GM21825 (cell line): ENCODE measurements around the gene GABBR2.

Experiments used
- ATAC-seq: cut with Tn5 transposase; IDR thresholded peaks from one replicate; pipeline ENCODE4 v1.9.1; 2021; ENCODE audit warnings: mild to moderate bottlenecking, moderate library complexity; ENCODE audit not compliant: unreplicated experiment

GABBR2 gene

DNA sequence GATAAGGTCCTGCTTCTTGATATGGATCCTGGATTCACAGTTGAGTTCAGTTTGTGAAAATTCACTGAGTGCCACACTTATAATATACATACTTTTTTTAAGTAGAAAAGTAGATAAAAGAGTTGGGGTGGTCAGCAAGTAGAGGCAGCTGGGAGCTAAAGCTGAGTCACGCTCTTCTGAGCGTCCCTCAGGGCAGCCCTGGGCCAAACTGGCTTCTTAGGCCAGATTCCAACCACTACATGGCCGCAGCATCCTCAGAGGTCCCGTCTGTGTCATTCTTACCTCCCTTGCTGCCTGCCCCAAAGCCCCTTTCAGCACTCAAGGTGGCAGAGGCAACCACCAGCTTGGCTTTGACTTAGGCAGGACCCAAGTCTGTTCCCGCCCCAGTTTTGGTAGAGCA lies 329.9 kb downstream of the GABBR2 start:
- no peak for ATAC-seq

- ATAC-seq, result no peak
Measured at GRCh38 chr9:98378206-98378780, 330.4 kb downstream of the GABBR2 start.

DNA sequence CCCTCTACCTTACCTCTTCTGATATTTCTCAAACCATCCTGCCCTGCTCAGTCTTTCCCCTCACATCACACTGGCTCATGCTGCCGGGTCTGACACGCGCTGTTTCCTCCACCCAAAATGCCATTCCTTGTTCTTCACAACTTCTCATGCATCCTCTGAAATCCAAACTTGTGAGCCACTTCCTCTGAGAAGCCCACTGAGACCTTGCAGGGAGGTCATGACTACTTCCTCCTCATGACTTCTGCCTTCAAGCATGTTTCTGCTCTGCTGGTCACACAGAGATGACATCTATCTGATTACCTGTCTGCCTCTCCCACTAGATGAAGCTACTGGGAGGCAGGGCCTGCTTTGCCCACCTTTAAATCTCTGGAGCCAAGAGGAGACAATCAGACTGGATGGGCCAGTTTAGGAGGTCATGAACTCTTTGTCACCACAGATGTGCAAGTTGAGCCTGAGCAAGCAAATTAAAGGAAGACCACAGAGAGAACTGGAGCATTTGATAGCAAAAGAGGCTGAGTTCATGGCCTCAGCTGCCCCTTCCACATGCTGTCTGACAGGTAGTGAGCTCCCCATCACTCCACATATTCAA lies 333.5 kb downstream of the GABBR2 start:
- ATAC-seq, result no peak

DNA sequence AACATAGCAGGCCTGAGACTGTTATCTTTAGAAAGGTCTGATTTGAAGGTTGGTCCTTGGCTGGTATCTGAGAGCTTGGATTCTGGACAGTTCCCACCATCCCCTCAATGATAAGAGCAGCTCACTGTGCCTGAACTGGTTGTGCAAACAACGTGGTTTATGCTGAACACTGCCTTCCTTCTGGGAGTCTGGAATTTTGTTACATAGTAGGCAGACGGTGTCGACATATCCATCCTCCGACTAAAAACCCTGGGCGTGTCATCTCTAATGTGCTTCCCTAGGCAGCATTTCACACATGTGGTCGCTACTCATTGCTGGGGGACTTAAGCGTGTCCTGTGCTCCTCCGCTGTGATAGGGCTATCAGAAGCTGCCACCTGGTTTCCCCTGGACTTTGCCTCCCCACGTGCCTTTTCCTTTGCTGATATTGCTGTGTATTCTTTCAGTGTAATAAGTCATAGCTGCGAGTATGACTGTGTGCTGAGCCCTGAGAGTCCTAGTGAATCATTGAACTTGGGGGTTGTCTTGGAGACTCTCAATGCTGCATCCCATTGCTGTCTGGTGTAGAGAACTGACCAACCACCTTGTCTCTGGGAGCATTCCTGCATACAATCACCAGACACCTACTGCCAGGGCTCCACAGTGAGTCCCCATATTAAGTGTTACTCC lies 334.2 kb downstream of the GABBR2 start:
- no peak for ATAC-seq

- ATAC-seq, result no peak
Measured at GRCh38 chr9:98373609-98374008, 335.1 kb downstream of the GABBR2 start.

DNA sequence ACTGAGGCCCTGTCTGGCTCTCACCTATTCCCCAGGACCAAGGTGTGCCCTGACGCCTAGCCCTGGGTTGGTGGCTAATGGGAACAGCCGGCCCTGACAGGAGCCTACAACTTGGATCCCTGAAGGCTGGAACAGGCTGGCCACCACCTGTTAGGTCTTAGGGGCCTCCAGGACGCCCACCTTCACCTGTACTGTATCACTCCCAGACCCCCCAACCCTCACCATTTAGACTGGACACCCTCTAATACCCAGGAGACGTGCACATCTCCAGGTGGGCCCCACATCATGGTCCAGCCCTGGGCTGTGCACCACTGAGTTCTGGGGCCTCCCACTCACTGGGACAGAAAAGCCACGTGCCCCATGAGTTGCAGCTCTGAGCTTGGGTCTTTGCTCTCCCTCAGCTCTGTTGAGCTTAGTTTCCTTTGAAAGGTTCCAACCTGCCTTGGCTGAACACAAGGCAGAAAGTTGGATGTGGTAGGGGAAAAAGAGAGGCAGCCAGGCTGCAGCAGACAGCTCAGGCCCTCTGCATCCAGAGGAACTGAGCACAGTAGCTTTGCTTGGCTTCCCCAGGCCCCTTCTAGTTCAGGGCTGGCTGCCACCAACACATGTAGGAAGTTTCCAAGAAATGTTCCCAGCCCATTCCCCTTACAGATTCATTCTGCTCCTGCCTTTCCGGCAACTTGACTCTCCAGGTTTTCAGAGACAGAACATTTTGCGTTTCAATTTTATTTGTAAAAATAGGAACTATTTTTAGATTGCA lies 336.5 kb downstream of the GABBR2 start:
- ATAC-seq, result no peak

DNA sequence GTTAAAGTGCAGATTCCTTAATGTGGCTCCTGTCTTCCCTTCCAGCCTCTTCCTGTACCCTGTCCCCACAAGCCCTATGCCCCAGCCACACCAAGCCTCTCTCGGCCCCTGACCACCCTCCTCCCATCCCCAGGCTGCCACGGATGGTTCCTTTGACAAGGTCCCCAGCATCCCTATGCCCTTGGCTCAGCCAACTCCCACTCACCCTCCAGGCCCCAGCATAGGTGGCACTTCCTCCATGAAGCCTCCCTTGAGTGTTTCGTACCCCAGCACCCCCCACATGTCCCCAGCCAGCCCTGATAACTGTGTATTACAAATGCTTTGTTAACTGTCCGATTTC lies 337.8 kb downstream of the GABBR2 start:
- ATAC-seq, result no peak

DNA sequence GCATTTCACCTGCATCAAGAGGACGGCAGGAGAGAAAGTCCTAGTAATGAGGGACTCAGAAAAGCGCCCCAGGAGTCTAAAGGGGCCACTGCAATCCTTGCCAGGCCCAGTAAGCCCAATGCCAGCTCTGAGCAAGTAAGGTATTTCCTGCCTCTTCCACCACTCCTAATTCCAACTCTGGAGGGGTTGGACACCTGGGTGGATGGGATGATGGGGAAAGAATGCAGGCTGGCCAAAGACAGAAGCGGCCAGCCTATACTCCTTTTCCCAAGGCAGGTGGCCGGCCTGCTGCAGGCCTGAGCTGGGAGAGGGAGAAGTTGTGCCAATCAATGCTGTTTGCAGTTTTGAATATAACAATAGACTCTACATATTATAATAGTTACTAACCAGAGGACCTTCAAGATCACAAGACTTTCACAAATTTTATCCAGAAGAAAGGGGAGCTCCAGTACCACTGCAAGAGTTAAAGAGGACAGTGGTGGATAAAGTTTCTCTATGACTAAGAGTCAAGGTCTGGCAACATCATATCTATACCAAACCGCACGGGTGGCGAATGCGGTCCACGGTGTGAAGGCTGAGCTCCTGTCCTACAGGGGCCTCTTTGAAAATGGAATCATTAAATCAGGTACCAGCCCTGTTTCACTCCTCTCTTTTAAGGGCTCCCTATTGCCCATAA lies 338.3 kb downstream of the GABBR2 start:
- ATAC-seq, result no peak

DNA sequence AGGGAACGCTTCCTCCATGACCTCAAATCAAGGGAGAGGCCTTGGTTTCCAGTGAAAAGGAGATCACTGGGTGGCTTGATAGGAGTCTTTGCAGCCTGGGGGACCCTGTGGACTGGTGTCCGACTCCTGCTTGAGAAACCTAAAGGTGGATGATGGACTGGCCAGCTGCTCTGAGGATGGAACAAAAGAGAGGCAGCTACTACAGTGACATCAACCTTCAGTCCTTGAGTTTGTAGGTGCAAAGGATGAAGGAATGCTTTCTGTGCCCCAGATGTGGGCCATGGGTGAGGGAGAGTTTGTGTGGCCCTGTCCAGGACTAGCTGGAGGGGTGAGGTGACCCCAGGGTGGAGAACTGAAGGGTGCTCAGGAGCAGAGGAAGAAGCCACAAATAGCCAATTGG lies 338.8 kb downstream of the GABBR2 start:
- no peak for ATAC-seq

DNA sequence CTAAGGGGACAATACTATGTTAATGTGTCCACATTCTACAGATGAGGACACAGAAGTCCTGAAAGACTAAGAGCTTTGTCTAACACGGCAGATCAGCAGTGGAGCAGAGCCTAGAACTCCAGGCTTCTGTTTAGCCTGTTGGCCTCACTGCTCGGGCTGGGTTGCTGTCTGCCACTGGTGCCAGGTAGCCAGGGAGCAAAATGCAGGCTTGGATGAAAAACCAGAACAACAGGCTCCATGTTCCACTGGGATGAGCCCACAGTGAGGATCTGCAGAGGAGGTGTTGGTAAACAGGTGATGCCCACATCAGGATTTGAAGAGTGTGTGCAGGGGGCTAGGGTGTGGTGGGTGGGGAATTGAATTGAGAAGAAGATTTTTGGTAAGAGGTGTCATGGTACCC lies 339.3 kb downstream of the GABBR2 start:
- no peak for ATAC-seq

- ATAC-seq, result no peak
Measured at GRCh38 chr9:98369066-98369425, 339.7 kb downstream of the GABBR2 start.

DNA sequence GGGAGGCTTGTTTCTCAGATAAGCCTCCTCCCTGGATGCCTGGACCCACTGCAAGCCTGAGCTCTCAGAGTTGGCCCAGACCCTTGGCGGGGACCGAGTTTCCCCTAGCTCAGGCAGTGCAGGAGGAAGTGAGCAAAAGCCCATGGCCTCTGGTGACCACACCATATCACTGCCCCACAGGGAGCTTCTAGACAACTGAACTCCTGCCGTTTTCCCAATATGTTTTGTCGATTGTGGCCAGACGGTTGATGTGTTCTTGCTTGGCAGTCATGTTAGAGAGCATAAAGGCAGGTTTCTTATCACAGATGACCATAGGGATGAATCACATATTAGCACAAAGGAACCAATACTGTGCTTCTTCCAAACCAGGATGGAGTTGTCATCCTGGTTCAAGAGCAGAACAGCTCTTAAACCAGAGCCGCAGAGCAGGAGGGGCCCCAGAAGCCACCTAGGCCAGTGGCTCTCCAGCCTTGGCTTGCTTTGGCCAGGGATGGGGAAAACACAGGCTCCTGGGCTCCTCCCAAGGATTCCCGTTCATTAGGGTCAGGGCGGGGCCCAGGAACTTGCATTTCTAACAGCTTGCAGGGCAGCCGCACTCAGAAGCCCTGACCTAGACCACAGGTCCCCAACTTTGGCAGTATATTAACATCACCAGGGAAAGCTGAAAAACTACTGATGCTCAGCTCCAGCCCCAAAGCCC lies 340.2 kb downstream of the GABBR2 start:
- ATAC-seq, result no peak

- ATAC-seq, result no peak
Measured at GRCh38 chr9:98367923-98368322, 340.8 kb downstream of the GABBR2 start.

GRCh38 chr9:98367371-98367900 lies 341.3 kb downstream of the GABBR2 start:
- ATAC-seq, result no peak

DNA sequence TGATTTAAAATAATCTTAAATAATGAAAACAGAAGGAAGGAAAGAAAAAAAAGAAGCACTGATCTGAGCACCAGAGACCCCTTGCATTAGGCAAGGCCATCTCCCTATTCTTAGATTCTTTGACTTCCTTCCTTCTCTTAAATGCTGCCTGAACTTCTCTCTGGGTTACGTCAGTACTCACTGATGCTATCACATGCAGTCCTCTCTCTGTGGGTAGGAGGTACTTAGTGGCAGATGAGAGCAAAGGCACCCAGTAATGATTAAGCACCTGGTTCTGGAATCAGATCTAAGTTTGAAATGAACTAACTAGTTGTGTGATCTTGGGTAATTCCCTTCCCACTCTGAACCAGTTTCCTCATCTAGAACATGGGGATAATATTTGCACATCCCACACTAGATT lies 343.0 kb downstream of the GABBR2 start:
- ATAC-seq, result no peak

DNA sequence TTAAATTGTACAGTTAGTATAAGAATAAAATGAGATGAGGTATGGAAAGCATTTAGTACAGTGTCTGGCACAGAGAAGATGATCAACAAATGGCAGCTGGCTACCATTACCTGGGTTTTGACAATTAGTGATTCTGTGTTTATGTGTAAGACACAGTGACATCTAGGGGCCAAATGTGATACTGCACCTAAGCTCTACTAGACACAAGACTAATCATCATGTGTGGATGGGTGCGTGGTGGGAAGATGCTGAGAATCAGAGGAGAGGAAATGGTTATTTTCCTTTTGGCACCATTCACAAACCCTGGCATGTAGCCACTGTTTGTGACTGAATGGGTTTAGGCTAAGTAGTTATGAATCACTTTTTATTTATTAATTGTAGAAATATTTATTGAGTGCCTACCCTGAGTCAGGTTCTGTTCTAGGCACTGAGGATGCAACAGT lies 343.5 kb downstream of the GABBR2 start:
- no peak for ATAC-seq

DNA sequence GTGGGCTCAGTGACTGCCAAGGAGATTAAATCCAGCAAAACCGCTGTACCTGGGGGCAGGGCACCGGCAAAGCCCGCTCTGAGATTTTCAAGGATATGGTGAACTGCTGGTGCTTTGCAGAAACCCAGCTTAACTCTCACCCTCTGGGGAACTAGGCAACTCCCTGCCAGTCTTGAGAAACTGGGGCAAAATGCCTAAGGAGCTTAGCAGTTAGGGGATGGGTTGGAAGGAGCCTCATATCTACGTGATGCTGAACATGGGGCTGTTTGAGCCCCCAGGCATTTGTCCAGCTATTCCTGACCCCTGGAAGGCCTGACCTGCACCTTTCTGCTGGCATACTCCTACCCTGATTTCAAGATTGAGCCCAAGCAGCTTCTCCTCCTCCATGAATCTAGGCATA lies 344.6 kb downstream of the GABBR2 start:
- ATAC-seq, result no peak

GRCh38 chr9:98363644-98364043 lies 345.1 kb downstream of the GABBR2 start:
- ATAC-seq, result no peak

GRCh38 chr9:98362624-98363252 lies 346.0 kb downstream of the GABBR2 start:
- ATAC-seq, result no peak

DNA sequence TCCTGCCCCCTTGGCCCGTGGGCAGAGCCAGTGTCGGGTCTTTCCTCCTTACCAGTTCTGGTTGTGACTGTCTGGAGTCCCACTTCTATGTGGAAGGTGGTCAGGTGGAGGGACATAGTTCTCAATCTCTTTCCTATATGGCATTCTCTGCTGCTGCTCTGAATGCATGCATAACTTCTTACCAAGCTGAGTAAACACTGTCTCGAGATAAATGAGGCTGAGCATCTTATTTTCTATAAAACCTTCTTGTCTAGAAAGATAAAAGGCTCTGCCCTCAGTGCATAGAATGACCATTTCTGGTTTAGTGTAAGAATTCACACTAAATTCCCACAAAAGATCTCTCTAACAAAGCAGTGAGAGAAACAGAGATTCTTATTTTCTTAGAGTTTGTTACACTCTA lies 347.1 kb downstream of the GABBR2 start:
- ATAC-seq, result no peak
